ENCODE measurements around the gene TRAF1. TPM values are rescaled to one million over a fixed set of nuclear protein-coding genes. Genes with fewer than 3 reads are reported as not detected.

The TRAF1 gene
- total and polyA plus RNA-seq, 2 of the 13 experiments (the other 11 are each of a cell fraction or from before 2014, with no cell fraction given), result 0.44 to 1.0 TPM

DNA sequence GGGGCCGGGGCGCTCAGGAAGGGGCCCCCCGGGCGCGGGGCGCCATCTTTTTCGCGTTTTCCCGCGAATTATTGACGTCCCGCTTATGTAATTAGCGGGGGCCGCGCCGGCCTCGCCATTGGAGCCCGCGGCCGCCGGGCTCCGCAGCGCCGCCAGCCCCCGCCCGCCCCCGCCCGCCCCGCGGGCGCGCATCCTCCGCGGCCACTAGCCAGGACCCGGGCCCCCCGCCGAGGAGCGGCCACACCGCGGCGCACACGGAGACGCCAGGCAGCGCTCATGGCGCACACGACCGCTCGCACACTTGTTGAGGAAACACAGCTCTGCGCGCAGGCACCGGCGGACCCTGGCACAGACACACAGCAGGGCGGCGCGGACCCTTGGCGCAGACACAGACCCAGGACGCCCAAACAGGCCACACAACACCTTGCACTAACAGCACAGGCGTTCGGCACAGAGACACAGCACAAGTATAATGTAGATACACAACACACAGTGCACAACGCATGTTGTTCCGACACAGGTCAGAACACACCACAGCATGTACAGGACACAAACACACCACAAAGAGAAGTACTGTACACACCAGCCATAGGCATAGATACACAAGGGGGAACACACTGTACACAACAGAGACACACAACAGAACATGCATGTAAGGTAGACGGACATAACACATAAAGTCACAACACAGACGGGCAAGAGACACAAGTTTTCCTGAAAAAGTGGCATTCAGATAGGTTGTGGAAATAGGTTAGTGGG lies 49.1 kb downstream of the TRAF1 start (continued):
- TF ChIP-seq, protein P1, sequence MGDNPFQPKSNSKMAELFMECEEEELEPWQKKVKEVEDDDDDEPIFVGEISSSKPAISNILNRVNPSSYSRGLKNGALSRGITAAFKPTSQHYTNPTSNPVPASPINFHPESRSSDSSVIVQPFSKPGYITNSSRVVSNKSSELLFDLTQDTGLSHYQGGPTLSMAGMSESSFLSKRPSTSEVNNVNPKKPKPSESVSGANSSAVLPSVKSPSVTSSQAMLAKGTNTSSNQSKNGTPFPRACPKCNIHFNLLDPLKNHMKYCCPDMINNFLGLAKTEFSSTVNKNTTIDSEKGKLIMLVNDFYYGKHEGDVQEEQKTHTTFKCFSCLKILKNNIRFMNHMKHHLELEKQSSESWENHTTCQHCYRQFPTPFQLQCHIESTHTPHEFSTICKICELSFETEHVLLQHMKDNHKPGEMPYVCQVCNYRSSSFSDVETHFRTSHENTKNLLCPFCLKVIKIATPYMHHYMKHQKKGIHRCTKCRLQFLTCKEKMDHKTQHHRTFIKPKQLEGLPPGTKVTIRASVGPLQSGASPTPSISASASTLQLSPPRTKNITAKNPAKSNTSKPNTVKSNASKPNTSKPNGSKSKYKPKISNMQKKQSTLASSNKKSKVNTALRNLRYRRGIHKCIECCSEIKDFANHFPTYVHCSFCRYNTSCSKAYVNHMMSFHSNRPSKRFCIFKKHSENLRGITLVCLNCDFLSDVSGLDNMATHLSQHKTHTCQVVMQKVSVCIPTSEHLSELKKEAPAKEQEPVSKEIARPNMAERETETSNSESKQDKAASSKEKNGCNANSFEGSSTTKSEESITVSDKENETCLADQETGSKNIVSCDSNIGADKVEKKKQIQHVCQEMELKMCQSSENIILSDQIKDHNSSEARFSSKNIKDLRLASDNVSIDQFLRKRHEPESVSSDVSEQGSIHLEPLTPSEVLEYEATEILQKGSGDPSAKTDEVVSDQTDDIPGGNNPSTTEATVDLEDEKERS (CRISPR knock-in tag; IDR thresholded peaks at IDR 0.05), result peak; percentile 84
- TF ChIP-seq GTF3A (CRISPR knock-in tag; conservative IDR thresholded peaks at IDR 0.05) (no peak), ZNF547 (CRISPR knock-in tag; IDR thresholded peaks at IDR 0.05) (no peak), SRSF1 (optimal IDR thresholded peaks at IDR 0.05; ENCODE audit: low read depth, low read length) (peak; percentile 22), TRIM24 (CRISPR knock-in tag; IDR thresholded peaks at IDR 0.05) (no peak), NFRKB (IDR thresholded peaks at IDR 0.05) (no peak), ZBTB38 (CRISPR knock-in tag; IDR thresholded peaks at IDR 0.05) (peak; percentile 62; the same call in 1 of the 2 replicates), ZNF652 (CRISPR knock-in tag; IDR thresholded peaks at IDR 0.05; ENCODE audit: borderline replicate concordance, low read depth) (no peak), ZNF768 (CRISPR knock-in tag; IDR thresholded peaks at IDR 0.05) (peak; percentile 92), CHD4 (IDR thresholded peaks at IDR 0.05; ENCODE audit: borderline replicate concordance, low read length) (no peak), RFXANK (CRISPR knock-in tag; IDR thresholded peaks at IDR 0.05) (no peak), KLF16 (CRISPR knock-in tag; IDR thresholded peaks at IDR 0.05) (no peak), THAP11 (CRISPR knock-in tag; IDR thresholded peaks at IDR 0.05) (no peak), GTF2F1 (IDR thresholded peaks at IDR 0.05; ENCODE audit: low read length) (no peak), HNF4G (IDR thresholded peaks at IDR 0.05; ENCODE audit: borderline replicate concordance, low read depth, low read length) (no peak), HNF4G (CRISPR knock-in tag; IDR thresholded peaks at IDR 0.05; ENCODE audit: borderline replicate concordance, low read depth) (peak; percentile 61; the same call in 1 of the 2 replicates), ZNF335 (CRISPR knock-in tag; IDR thresholded peaks at IDR 0.05) (no peak), ZNF510 (CRISPR knock-in tag; IDR thresholded peaks at IDR 0.05; ENCODE audit: low read depth) (0 out of 2 replicates have a peak, but pooled peaks have one; percentile 38), ZNF24 (IDR thresholded peaks at IDR 0.05) (no peak), HOXA7 (CRISPR knock-in tag; IDR thresholded peaks at IDR 0.05) (no peak), MEF2D (CRISPR knock-in tag; IDR thresholded peaks at IDR 0.05) (peak; percentile 52; the same call in 1 of the 2 replicates)
- TF ChIP-seq, protein P2, sequence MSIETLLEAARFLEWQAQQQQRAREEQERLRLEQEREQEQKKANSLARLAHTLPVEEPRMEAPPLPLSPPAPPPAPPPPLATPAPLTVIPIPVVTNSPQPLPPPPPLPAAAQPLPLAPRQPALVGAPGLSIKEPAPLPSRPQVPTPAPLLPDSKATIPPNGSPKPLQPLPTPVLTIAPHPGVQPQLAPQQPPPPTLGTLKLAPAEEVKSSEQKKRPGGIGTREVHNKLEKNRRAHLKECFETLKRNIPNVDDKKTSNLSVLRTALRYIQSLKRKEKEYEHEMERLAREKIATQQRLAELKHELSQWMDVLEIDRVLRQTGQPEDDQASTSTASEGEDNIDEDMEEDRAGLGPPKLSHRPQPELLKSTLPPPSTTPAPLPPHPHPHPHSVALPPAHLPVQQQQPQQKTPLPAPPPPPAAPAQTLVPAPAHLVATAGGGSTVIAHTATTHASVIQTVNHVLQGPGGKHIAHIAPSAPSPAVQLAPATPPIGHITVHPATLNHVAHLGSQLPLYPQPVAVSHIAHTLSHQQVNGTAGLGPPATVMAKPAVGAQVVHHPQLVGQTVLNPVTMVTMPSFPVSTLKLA (IDR thresholded peaks at IDR 0.05), result no peak
- TF ChIP-seq, protein P3, sequence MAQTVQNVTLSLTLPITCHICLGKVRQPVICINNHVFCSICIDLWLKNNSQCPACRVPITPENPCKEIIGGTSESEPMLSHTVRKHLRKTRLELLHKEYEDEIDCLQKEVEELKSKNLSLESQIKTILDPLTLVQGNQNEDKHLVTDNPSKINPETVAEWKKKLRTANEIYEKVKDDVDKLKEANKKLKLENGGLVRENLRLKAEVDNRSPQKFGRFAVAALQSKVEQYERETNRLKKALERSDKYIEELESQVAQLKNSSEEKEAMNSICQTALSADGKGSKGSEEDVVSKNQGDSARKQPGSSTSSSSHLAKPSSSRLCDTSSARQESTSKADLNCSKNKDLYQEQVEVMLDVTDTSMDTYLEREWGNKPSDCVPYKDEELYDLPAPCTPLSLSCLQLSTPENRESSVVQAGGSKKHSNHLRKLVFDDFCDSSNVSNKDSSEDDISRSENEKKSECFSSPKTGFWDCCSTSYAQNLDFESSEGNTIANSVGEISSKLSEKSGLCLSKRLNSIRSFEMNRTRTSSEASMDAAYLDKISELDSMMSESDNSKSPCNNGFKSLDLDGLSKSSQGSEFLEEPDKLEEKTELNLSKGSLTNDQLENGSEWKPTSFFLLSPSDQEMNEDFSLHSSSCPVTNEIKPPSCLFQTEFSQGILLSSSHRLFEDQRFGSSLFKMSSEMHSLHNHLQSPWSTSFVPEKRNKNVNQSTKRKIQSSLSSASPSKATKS (CRISPR knock-in tag; IDR thresholded peaks at IDR 0.05), result no peak
- TF ChIP-seq, protein P4, sequence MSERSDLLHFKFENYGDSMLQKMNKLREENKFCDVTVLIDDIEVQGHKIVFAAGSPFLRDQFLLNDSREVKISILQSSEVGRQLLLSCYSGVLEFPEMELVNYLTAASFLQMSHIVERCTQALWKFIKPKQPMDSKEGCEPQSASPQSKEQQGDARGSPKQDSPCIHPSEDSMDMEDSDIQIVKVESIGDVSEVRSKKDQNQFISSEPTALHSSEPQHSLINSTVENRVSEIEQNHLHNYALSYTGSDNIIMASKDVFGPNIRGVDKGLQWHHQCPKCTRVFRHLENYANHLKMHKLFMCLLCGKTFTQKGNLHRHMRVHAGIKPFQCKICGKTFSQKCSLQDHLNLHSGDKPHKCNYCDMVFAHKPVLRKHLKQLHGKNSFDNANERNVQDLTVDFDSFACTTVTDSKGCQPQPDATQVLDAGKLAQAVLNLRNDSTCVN (CRISPR knock-in tag; IDR thresholded peaks at IDR 0.05; ENCODE audit: borderline replicate concordance), result no peak

Measured in HepG2 (cell line).